Ascending aorta (tissue), 2 donors: ENCODE measurements around the gene CCDC57. TPM values are rescaled to one million over a fixed set of nuclear protein-coding genes. Genes with fewer than 3 reads are reported as not detected.
A peak's percentile ranks its signal among the peaks of the same experiment; 100 is the strongest.

ENCODE experiments used
- DNase-seq, 2 donors: peaks; one replicate each; pipeline ENCODE4 v3.0.0-alpha.2; 2019; ENCODE audit warnings: low spot score in 2 of 2
- H3K27ac ChIP-seq, 2 donors: fragments of 200-600 bp; sonication (generic); one replicate each; pipeline ENCODE4 v1.5.1; 2016 to 2017; ENCODE audit warnings: mild to moderate bottlenecking in 1 of 2
- H3K27me3 ChIP-seq: fragments of 200-600 bp; sonication (generic); one replicate; pipeline ENCODE4 v1.5.1; 2017
- H3K36me3 ChIP-seq, 2 donors: fragments of 200-600 bp; sonication (generic); one replicate each; pipeline ENCODE4 v1.5.1; 2016
- H3K4me1 ChIP-seq, 2 donors: fragments of 200-600 bp; sonication (generic); one replicate each; pipeline ENCODE4 v1.5.1; 2016 to 2017; ENCODE audit warnings: mild to moderate bottlenecking in 1 of 2
- H3K4me3 ChIP-seq, 2 donors: fragments of 200-600 bp; sonication (generic); one replicate each; pipeline ENCODE4 v1.5.1; 2016 to 2017; ENCODE audit warnings: mild to moderate bottlenecking in 1 of 2
- H3K9me3 ChIP-seq, 2 donors: fragments of 200-600 bp; sonication (generic); one replicate each; pipeline ENCODE4 v1.5.1; 2016
- intact Hi-C: fragments of 100-400 bp; cut with DNase I; formaldehyde crosslinking; loops from one replicate; pipeline ENCODE4 v1.15.1; 2023
- total RNA-seq: library from RNA; depleted of rRNA; stranded (reverse); fragments of >200 nt; gene quantifications from one replicate; pipeline ENCODE4 v1.1.0, GENCODE V29; 2016
- TF ChIP-seq, protein P1 (sequence below), 3 experiments: fragments of 200-600 bp in 2 of 3; fragments of 450-650 bp in 1 of 3; sonication (generic) in 2 of 3; IDR thresholded peaks; one replicate each; pipeline ENCODE4 v1.5.1; 2016 to 2019; ENCODE audit warnings: antibody characterized with exemption in 3 of 3, mild to moderate bottlenecking in 1 of 3, moderate library complexity in 1 of 3

CCDC57 gene
- total RNA-seq, 1 donor from 2014 or later: 12.8 TPM

DNA sequence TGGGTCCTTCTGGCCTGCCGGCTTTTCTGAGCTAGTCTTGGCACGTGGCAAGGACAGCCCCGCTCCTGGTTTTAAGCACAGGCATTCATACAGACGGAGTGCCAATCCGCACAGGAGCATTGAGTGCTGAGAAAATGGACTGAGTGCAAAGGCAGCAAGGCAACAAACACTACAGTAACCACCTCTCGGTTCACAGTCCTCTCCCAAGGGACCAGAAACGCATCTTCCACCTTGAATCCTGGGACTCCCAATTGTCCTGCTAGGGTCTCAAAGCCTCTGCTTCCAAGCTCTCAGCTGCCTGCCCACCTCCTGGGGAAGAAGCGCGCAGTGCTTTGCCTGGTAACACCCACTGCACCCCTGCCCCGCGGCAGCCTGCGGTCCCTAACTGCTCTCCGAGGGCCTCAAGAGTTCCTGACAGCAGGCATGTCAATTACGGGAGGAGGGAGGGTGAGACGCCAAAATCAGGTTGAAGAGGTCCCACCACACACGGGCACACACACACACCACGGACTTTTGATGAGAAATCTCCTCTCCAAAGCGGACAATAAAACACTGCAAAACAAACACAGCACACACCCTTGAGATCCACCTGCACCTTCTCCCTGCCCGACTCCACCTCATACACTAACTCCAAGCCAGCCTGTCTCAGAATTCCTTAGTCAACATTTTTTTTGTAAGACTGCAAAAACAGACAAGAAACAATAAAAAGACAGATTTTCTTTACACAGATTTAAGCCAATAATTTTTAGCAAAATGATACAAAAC is 31.2 kb upstream of the CCDC57 start:
- intact Hi-C loops: loop anchor here (1.0 to 5.0 kb wide), 4 partner anchors 15 to 49 kb away; partner anchors contain the start of gene SLC16A3
- TF ChIP-seq, protein P1, sequence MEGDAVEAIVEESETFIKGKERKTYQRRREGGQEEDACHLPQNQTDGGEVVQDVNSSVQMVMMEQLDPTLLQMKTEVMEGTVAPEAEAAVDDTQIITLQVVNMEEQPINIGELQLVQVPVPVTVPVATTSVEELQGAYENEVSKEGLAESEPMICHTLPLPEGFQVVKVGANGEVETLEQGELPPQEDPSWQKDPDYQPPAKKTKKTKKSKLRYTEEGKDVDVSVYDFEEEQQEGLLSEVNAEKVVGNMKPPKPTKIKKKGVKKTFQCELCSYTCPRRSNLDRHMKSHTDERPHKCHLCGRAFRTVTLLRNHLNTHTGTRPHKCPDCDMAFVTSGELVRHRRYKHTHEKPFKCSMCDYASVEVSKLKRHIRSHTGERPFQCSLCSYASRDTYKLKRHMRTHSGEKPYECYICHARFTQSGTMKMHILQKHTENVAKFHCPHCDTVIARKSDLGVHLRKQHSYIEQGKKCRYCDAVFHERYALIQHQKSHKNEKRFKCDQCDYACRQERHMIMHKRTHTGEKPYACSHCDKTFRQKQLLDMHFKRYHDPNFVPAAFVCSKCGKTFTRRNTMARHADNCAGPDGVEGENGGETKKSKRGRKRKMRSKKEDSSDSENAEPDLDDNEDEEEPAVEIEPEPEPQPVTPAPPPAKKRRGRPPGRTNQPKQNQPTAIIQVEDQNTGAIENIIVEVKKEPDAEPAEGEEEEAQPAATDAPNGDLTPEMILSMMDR (IDR thresholded peaks at IDR 0.05): no peak
- peaks cover 68 to 72% of the 10 kb centered on the region in 2 donors for H3K36me3 ChIP-seq
- H3K4me1 ChIP-seq: peaks cover 33 to 48% of the 10 kb centered on the region in 2 donors
- H3K4me3 ChIP-seq: no peak overlapping the region
- no peaks in the 10 kb centered on the region for H3K9me3 ChIP-seq
- H3K27me3 ChIP-seq: no peaks in the 10 kb centered on the region
- DNase-seq: no peak
- peak overlapping the region; percentile 50 to 66 for H3K27ac ChIP-seq

DNA sequence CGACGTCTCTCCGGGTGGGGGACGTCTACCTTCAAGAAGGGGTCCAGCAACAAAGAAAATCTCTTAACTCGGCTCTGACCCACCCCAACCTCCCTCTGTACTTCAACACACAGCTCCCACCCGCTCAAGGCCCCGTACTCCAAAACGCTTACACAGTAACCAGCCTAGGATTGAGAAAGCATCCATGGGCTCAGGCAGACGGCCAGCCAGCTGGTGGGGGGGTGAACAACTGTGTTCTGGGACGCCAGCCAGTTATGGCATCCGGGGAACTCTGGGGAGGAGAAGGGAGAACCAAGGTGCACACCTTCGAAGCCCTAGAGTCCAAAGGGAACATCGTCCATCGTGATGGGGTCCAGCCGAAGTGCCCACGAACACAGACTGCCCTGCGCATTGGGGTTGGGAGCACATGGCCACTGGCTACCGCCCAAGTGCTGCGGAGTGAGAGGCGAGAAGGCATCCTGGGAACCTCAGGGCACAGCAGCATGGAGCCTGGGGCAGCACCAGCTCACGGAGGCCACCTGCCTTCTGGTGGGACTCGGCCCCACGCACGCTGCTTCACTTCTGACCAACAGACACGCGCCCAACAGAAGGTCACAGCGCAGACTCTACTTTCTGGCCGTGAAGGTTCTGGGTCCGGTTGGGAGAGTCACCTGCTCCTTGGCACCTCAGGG is 30.5 kb upstream of the CCDC57 start:
- H3K4me1 ChIP-seq: peaks cover 36 to 55% of the 10 kb centered on the region in 2 donors
- peak overlapping the region; percentile 53 to 66 for H3K27ac ChIP-seq
- peak in 1 of 2 donors; percentile 89 for DNase-seq
- peaks cover 65% of the 10 kb centered on the region in 2 donors for H3K36me3 ChIP-seq
- H3K27me3 ChIP-seq: no peaks in the 10 kb centered on the region
- intact Hi-C loops: loop anchor here (1.0 to 5.0 kb wide), 3 partner anchors 14 to 36 kb away; partner anchors contain the start of gene SLC16A3
- TF ChIP-seq, protein P1 (IDR thresholded peaks at IDR 0.05): no peak
- no peak overlapping the region for H3K4me3 ChIP-seq
- no peaks in the 10 kb centered on the region for H3K9me3 ChIP-seq

DNA sequence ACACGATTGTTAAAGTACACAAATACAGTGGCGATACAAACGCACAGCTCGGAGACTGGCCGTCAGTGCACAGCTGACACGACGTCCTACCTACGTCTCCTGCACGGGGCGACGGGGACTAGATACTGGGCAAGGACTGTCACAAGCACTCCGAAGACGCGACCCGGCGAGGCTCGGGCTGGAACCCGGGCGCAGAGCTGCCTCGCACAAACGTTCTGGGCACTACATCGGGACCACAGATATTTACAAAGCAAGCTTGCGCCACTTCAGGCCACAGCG is 30.0 kb upstream of the CCDC57 start:
- no peak overlapping the region for H3K4me3 ChIP-seq
- intact Hi-C loops: loop anchor here (2.0 to 5.0 kb wide), 2 partner anchors 14 to 35 kb away; partner anchors contain the start of gene SLC16A3

DNA sequence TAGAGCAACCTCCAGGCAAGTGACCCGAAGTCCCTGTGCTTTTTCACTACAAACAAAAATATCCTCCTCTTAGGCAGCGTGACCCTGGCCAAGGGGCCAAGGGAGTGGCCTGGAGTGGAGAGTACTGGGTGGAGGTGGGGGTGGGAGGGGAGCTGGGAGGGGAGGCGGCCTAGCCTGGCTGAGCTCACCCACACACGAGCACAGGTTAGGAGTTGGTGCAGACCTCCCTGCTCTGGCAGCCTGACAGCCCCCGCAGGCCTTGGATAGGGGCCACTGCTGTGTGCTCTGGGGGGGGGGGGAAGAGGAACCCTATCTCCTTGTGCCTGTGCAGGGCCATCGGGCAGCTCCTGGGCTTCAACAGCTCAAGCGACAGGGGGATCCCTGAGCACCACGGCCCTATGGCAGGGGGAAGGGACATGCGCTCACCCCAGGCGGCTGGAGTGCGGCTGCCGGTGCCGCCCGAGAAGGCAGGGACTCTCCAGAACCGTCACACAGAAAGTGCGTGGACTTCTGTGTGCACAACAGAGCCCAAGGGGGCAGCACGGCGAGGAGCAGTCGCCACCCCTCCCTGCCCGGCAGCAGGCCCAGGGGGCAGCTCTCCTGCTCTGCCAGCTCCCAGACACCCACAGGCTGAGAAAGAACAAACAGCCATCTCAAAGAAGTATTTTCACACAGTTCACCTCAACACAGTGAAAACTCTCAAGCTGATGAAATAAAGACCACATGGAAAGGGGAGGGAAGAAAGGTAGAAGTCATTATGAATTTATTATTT is 29.5 kb upstream of the CCDC57 start:
- H3K9me3 ChIP-seq: no peaks in the 10 kb centered on the region
- DNase-seq: no peak
- H3K4me3 ChIP-seq: no peak overlapping the region
- H3K27ac ChIP-seq: peak overlapping the region; percentile 66 to 77
- H3K4me1 ChIP-seq: peaks cover 36 to 55% of the 10 kb centered on the region in 2 donors
- peaks cover 64% of the 10 kb centered on the region in 2 donors for H3K36me3 ChIP-seq
- H3K27me3 ChIP-seq: no peaks in the 10 kb centered on the region
- TF ChIP-seq, protein P1 (IDR thresholded peaks at IDR 0.05): no peak
- intact Hi-C loops: loop anchor here (2.0 to 5.0 kb wide), 2 partner anchors 13 to 35 kb away; partner anchors contain the start of gene SLC16A3

More for the DNA sequence above, 30.0 kb upstream of the CCDC57 start:
- H3K4me1 ChIP-seq: peaks cover 36 to 59% of the 10 kb centered on the region in 2 donors
- DNase-seq: no peak
- no peaks in the 10 kb centered on the region for H3K27me3 ChIP-seq
- H3K9me3 ChIP-seq: no peaks in the 10 kb centered on the region
- H3K27ac ChIP-seq: peak overlapping the region; percentile 53 to 66
- TF ChIP-seq, protein P1 (IDR thresholded peaks at IDR 0.05): no peak
- H3K36me3 ChIP-seq: peaks cover 64% of the 10 kb centered on the region in 2 donors

DNA sequence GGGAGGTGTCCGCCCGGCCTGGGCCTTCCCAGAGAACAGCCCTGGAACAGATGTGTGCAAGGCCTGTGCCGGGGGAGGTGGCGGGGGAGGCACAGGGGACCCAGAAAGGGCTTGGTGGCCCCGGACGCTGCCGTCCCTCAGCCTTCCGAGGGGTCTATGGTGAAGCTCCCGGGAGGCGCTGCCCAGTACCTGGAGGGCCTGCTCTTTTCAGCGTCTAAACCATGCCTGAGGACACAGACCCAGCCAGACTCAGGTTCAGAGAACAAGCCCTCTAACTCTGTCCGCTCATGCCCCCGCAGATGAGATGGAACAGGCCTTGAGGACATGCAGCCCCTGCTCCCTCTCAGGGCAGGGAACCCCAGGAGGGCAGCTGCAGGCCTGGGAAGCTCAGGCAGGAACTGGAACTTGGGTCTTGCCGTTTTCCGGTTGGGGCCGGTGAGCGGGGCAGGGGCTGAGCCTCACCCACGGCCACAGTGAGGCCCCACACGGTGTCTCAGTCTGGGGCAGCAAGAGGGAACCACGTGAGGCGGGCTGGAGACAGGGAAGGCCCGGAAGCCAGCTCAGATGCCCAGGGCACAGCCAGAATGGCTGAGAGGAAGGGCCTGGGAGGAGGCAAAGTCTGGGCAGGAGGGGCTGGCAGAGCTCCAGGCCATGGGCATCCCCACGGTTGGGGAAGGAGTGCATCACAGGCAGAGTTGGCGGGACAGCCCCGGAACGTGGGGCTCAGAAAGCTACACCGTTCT is 28.7 kb upstream of the CCDC57 start:
- peaks cover 62 to 63% of the 10 kb centered on the region in 2 donors for H3K36me3 ChIP-seq

More for the DNA sequence above, 28.7 kb upstream of the CCDC57 start:
- DNase-seq: peak; percentile 75 to 91
- Histone ChIP-seq H3K4me3 (peak overlapping the region in 1 of 2 donors; percentile 21), H3K4me1 (peaks cover 40 to 50% of the 10 kb centered on the region in 2 donors), H3K9me3 (no peaks in the 10 kb centered on the region), H3K27me3 (no peaks in the 10 kb centered on the region), H3K27ac (peak overlapping the region; percentile 66 to 77)
- intact Hi-C loops: loop anchor here (5.0 kb wide), 1 partner anchor 34 kb away; no protein-coding TSS in a partner anchor
- TF ChIP-seq, protein P1 (IDR thresholded peaks at IDR 0.05): no peak
